ENCODE data around the gene SUGCT. TPM values are rescaled to one million over a fixed set of nuclear protein-coding genes. Genes with fewer than 3 reads are reported as not detected.
A peak's percentile ranks its signal among the peaks of the same experiment; 100 is the strongest.
"Not testable (repeated sequence)": the region's sequence is repeated elsewhere in the genome, so short reads cannot be mapped to it uniquely, and the experiment has no call there.

SUGCT gene
- polyA plus RNA-seq (ENCODE audit: insufficient read length in 3 of 3) = 10 to 100 TPM; 11.2 to 15.4 (median 12.3) TPM

DNA sequence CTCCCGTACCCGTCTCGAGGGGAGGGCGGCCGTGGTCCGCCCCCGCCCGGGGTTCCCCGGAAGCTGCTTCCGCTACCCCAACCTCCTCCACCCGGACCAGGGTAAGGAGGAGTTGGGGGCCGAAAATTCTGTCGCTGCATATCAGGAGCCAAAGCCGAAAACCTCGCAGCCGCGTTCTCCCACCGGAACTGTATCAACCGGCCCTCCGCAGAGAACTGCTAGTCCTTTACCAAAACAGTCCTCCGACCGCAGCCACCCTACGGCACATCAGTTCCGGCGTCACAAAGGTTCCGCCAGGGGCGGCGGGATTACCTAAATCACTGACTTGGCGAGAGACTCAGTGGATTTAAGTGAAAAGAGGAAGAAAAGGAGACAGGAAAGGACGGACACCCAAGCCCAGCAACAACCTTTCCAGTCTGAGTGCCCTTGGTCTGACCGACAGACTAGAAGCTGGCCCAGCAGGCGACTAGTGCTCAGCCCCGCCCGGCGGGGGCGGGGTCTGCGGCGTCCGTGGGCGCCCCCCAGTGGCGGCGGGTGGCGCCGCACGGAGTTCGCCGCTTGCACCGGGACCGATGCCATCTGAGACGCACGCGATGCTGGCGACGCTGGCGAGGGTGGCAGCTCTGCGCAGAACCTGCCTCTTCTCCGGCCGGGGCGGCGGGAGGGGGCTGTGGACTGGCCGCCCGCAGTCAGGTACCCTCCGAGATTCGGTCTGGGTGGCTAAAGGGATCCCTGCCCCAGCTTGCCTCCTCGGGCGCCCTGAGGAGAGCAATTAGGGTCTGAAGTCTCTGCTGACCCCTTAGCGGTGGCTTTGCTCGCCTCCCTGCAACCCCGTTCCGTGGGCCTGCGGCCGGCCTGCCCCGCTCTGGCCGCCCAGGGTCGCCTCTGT lies at the start of gene SUGCT, which contains the start of gene MPLKIP:
Gene SUGCT (plus strand): TSS at position 578 of the 889 bp plus-strand sequence.
Gene MPLKIP (minus strand): TSS at position 195 of the 889 bp plus-strand sequence. CDS start 55 bp downstream, at position 140.
- DNase-seq (ENCODE audit: low read depth in 3 of 3, low spot score in 2 of 3) = peak; percentile 87 to 96 (median 92)

DNA sequence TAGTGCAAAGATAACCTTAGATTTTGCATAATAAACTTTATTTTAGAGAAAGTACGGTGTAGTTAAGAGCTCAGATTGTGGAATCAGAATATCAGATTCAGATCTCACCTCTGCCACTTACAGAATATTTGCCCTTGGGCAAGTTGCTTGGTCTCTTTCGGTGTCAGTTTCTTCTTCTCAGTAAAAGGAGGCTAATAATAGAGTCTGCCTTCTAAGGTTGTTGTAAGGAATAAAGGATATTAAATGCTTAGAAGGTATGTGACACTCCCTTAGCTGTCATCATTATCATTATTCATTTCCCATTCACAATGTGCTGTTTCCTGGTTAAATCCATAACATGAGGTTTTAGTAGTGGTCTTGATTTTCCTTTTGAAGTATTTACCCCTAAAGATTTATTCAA lies 42.6 kb upstream of the SUGCT start:
- DNase-seq (ENCODE audit: low read depth in 3 of 3, low spot score in 2 of 3) = no peak

DNA sequence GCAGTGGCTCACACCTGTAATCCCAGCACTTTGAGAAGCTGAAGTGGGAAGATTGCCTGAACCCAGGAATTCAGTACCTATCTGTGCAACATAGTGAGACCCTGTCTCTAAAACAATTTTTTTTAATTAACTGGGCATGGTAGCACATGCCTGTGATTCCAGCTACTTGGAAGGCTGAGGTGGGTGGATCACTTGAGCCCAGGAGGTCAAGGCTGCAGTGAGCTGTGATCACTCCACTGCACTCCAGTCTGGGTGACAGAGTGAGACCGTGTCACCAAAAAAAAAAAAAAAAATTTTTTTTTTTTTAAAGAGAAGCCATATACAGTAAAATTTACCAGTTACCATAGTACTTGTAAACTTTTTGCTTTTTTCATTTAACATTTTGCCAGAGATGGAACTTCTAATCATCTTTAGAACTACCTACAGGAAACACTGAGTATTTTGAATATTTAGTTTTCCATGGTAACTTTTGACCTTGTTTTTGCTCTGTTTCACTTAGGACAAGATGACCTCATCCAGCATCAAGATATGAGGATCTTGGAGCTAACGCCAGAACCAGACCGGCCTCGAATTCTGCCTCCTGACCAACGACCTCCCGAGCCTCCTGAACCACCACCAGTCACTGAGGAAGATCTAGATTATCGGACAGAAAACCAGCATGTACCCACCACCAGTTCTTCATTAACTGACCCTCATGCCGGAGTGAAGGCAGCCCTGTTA lies 41.0 kb upstream of the SUGCT start:
- no peak for DNase-seq (ENCODE audit: low read depth in 3 of 3, low spot score in 2 of 3)

DNA sequence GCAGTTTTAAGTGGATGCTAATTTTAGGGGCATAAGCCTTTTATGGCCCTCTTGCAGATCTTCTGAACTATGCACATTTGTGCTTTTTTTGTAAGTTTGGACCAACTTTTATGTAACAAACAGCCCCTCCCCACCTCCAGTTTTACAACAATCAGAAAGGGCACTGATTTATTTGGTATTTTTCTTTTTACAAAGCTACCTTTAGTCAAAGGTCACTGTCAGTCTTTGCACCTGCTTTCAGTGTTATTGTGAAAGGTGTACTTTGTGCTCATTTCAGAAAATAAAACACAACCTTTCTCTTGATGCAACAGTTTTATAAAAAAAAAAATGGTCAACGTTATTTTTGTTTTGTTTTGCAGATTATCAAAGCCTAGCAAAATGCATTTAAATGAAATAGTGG lies 39.6 kb upstream of the SUGCT start:
- no peak for DNase-seq (ENCODE audit: low read depth in 3 of 3, low spot score in 2 of 3)

DNA sequence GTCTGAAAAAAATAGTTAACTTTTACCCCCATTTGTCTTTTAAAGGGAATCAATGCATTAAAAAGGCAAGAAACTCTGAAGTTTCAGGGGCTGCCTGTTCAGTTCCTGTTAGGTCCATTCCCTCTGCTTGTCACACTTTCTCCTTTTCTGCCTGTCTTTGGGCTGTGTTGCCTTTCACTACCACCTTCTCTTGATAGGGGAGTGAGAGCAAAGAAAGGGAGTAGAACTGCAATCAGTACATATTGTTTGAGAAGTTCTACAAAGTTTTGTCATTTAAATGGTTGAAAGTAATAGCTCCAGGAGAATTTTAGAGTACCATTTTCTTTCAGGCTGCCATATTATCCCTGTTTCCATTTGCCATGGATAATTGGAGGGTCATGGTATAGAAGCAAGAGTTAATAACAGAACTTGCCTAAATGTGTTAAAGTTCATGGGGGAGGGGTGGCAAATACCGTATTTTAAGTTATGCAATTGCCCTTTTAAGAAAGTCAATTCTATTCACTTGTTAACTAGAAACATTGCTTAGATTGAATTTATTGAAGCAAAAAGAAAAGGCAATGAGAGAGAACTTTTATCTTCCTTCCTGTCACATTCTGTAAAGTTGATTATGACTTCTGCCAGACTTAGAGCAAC lies 39.0 kb upstream of the SUGCT start:
- no peak for DNase-seq (ENCODE audit: low read depth in 3 of 3, low spot score in 2 of 3)

DNA sequence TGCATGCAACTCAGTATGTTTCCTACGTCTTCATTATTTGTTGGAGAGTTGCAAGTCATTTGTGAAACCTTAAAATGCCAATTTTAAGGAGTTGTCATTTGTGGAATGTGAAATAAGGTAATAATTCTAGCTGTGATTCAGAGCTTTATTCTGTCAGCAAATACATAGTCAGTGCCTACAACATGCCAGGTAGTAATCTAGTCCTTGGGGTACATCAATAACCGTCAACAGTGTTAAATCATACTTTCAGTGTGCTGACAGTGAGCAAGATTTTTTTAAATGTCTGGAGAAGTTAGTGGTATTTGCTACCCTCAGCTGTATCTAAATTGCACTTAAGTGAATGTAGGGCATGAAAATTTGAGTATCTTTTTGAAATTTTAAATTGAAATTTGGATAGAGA lies 37.1 kb upstream of the SUGCT start:
- DNase-seq (ENCODE audit: low read depth in 3 of 3, low spot score in 2 of 3) = no peak

DNA sequence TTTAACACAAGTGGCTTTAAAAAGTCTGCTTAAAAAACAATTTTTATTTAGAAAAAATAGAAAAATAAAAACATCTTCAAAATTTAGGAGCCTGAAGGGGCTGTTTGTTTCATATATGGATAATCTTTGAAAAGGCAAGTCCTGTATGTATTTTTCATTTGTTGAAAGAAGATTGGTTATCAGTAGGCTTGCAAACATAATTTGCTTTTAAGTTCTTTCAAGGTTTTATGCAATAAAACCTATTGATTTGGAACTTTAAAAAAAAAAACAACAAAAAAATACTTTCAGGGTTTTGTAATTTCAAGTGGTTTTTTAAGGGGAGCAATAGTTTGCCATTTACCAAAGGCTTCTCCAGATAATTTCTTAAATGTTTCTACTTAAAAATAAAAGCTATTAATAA lies 36.0 kb upstream of the SUGCT start:
- no peak for DNase-seq (ENCODE audit: low read depth in 3 of 3, low spot score in 2 of 3)

DNA sequence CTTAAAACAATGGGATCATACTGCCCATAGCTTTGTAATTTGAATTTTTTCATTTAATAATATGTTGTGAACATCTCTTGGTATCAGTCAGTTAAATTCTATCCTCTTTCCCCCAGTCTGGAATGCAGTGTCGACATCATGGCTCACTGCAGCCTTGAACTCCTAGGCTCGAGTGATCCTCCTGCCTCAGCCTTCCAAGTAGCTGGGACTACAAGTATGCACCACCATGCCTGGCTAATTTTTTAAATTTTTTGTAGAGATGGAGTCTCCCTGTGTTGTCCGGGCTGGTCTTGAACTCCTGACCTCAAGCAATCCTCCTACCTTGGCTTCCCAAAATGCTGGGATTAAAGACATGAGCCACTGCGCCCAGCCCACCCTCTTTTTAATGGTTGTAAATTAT lies 35.0 kb upstream of the SUGCT start:
- no peak for DNase-seq (ENCODE audit: low read depth in 3 of 3, low spot score in 2 of 3)

DNA sequence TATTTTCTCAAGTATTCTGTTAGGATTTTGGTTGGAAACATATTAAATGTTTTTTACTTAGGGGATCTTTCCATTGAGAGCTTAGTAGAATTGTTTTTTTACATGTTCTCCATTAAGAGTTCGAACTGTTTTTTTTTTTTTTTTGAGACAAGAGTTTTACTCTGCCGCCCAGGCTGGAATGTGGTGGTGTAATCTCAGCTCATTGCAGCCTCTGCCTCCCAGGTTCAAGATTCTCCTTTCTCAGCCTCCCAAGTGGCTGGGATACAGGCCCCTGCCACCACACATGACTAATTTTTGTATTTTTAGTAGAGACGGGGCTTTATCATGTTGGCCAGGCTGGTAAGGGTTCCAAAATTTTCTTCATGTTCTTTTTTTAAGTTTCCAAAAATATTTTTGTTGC lies 33.6 kb upstream of the SUGCT start:
- DNase-seq (ENCODE audit: low read depth in 3 of 3, low spot score in 2 of 3) = no peak

DNA sequence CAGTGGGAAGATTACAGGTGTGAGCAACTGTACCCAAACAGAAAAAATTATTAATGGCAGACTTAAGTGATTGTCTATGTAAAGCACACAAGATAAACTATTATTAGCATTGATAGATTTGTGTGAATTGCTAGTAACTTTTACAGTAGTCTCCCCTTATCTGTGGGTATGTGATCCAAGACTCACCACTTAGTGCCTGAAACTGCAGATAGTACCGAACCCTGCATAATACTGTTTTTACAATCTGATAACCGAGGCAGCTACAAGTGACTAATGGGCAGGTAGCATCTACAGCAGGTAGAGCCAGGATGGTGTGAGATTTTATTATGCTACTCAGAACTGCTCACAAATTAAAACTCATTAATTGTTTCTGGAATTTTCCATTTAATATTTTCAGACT lies 31.9 kb upstream of the SUGCT start:
- no peak for DNase-seq (ENCODE audit: low read depth in 3 of 3, low spot score in 2 of 3)

DNA sequence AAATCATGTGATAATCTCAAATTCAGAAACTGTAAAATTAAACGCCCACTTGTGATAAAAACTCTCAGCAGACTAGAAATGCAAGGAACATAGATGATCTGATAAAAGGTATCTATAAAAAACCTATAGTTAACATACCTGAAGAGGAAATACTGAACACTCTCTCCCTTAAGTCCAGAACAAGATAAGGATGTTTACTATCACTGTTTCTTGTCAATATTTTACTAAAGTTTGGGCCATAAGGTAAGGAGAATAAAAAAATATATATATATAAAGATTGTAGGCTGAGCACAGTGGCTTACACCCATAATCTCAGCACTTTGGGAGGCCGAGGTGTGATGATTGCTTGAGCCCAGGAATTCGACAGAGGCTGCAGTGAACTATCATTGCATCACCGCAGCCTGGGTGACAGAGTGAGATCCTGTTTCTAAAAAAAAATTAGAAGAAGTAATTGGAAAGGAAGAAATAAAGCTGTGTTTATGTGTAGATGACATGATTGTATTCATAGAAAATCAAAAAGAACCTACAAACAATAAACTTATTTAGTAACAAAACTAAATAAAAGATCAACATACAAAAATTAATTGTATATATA lies 28.8 kb upstream of the SUGCT start:
- DNase-seq (ENCODE audit: low read depth in 3 of 3, low spot score in 2 of 3) = no peak

DNA sequence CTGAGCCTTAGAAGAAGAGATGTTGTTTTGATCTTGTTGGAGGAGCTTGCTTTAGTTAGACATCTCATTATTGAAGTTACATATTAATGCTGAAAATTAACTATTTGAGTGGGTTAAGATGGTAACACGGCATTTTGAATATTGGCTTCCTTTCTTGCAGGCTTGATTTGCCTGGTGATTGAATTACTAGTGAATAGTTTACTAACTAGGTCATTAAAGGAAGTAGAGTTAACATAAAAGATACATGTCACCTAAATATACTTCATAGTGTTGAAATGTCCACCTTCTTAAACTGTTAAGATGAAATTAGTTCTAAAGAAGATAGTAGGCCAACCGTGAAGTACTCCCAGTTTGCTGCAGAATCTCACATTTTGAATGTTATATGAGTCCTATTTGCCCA lies 18.9 kb upstream of the SUGCT start:
- no peak for DNase-seq (ENCODE audit: low read depth in 3 of 3, low spot score in 2 of 3)

DNA sequence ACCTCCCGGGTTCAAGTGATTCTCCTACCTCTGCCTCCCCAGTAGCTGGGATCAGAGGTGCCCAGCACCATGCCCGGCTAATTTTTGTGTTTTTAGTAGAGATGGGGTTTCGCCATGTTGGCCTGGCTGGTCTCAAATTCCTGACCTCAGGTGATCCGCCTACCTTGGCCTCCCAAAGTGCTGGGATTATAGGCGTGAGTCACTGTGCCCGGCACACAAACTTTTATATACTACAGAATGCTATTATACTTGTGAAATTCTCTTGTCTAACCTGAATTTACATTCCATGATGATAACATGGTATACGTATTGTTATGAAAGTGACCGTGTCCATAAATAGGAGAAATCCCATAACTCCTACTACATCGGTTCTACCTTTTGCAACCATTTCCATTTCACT lies 17.6 kb upstream of the SUGCT start:
- DNase-seq (ENCODE audit: low read depth in 3 of 3, low spot score in 2 of 3) = not testable (repeated sequence)

DNA sequence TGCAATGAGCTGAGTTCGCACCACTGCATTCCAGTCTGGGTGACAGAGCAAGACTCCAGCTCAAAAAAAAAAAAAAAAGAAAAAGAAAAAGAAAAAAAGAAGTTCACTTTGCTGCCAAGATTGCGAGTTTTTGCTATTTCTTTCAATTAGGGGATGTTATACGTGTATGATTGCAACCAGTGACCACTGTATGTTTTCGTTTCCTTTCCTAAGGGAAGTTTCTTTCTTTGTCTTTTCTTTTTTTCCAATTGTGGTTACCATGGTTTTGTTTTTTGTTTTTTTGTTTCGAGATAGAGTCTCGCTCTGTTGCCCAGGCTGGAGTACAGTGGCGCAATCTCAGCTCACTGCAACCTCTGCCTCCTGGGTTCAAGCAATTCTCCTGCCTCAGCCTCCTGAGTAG lies 16.6 kb upstream of the SUGCT start:
- DNase-seq (ENCODE audit: low read depth in 3 of 3, low spot score in 2 of 3) = not testable (repeated sequence)

DNA sequence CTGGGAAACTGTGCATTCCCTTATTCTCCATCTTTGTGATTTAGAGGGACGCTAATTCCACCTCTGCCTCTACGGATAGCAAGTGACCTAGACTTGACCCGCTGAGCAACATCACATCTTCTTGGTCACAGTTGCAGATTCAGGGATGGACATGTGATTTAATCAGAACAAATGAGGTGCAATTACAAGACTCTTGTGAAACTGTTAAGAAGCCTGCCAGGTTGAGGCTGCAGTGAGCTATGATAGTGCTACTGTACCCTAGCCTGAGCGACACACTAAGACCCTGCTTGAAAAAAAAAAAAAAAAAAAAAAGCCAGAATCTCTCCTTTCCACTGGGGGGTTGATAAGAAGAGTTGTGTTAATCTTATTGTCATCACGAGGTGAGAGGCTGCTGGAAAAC lies 14.8 kb upstream of the SUGCT start:
- DNase-seq (ENCODE audit: low read depth in 3 of 3, low spot score in 2 of 3) = no peak

DNA sequence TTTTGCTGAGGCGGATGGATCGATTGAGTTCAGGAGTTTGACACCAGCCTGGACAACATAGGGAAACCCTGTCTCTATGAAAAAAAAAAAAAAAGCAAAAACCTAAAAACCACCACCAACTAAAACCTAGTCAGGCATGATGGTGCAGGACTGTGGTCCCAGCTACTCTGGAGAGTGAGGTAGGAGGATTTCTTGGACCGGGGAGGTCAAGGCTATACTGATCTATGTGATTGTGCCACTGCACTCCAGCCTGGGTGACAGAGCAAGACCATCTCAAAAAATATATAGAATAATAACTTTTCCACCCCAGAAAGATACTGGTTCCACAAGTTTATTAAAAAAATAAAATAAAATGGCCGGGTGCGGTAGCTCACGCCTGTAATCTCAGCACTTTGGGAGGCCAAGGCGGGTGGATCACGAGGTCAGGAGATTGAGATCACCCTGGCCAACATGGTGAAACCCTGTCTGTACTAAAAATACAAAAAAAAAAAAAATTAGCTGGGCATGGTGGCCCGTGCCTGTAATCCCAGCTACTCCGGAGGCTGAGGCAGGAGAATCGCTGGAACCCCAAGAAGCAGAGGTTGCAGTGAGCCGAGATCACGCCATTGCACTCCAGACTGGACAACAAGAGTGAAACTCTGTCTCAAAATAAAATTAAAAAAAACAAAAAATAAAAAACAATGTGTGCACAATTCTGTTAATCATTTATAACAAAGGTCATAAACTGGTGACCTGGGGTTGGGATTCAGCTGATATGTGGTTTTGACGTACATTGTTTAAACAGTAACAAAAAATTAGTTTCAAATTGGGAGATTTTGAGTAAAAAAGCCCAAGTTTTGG lies 12.5 kb upstream of the SUGCT start:
- DNase-seq (ENCODE audit: low read depth in 3 of 3, low spot score in 2 of 3) = not testable (repeated sequence)

DNA sequence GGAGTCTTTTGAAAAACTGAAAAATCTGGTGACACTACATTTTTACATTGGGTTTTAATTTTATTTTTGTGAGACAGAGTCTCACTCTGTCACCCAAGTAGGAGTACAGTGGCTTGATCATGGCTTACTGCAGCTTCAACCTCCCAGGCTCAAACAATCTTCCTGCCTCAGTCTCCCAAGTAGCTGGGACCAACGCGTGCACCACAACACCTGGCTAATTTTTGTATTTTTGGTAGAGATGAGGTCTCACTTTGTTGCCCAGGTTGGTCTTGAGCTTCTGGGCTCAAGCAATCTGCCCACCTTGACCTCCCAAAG lies 11.9 kb upstream of the SUGCT start:
- DNase-seq (ENCODE audit: low read depth in 3 of 3, low spot score in 2 of 3) = no peak

DNA sequence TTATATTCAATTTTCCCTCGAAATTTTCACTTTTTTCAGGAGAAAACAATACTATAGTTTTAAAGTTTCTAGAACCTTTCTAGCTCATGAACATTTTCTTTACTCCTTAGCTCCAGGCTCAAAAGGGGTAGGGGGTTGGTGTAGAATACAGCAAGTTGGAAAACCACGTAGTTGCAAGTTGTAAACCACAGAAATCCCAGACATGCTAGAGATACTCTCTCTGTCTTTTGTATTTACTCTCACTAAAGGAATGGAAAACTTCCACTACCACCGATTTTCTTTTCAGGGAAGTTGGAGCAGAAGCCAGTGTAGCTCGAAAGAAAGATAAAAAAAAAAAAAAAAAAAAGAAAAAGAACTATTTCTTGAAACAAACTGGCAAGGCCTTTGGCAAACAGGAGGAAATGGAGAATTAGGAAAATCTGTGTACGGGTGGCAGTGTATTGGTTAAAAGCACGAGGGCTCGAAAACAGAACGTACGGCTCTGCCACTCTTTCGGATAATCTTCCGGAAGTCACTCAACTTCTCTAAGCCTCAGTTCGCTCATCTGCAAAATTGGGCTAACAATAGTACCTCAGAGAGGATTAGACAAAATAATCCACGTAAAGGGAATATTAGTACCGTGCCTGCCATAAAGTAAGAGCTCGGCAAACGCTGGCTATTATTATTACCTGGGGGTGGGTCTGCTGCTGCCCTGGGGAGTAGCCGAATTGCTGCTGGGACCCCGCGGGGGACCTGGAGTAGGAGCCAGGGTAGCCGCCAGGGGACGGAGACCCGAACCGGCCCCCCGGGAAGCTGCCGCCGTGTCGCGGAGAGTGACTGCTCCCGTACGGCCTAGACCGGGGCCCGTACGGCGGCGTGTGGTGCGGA lies 1.0 kb upstream of the SUGCT start:
- peak in 1 of 3 donors; percentile 1 for DNase-seq (ENCODE audit: low read depth in 3 of 3, low spot score in 2 of 3)

DNA sequence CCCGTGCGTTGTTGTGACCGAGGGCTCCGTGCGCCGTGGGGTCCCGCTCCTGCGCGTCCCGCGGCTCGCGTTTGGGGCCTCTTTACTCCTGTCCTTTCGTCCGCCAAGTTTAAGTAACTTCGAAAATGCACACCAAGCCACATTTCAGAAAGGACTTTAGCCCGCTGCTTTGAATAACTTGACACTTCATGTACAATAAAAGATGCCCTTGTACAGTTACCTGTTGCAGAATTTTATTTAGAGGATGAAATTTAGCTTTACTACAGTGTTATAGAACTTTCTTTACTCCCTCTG lies 459 bp downstream of the SUGCT start:
- DNase-seq (ENCODE audit: low read depth in 3 of 3, low spot score in 2 of 3) = no peak

DNA sequence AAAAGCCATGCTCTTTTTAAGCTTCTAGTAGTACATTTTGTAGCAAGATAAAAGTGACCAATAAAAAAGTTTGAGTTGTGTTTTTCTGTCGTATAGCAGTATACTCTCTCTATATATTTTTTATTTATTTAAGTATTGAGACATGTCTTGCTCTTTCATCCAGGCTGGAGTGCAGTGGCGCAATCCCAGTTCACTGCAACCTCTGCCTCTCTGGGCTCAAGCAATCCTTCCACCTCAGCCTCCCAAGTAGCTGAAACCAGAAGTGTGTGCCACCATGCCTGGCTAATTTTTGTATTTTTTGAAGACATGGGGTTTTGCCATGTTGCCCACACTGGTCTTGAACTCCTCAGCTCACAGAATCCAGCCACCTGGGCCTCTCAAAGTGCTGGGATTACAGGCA lies 2.8 kb downstream of the SUGCT start:
- DNase-seq (ENCODE audit: low read depth in 3 of 3, low spot score in 2 of 3) = no peak
